OCI-LY3 (cell line): ENCODE results near the gene BANP.
A peak's percentile ranks its signal among the peaks of the same experiment; 100 is the strongest.

Source experiments
- H2AFZ ChIP-seq: fragments of 200-600, 300-600 bp; shearing (Covaris generic); 2 replicates; pipeline ENCODE4 v1.6.0; 2014; ENCODE audit warnings: antibody characterized with exemption, low read depth, low read length
- H3K27ac ChIP-seq: fragments of 200-600, 300-600 bp; sonication (generic); 2 replicates; pipeline ENCODE4 v1.5.1; 2014; ENCODE audit warnings: mild to moderate bottlenecking, low read length, moderate library complexity, mixed read lengths
- H3K27me3 ChIP-seq: fragments of 200-600, 300-600 bp; sonication (generic); 2 replicates; pipeline ENCODE4 v1.6.1; 2014; ENCODE audit warnings: low read depth, low read length, mixed read lengths
- H3K36me3 ChIP-seq: fragments of 200-600, 300-600 bp; sonication (generic); replicated peaks from 2 replicates; pipeline ENCODE3; 2014; ENCODE audit warnings: low read depth, low read length, mixed read lengths
- H3K4me1 ChIP-seq: fragments of 300-600, 200-600 bp; sonication (generic); 2 replicates; pipeline ENCODE4 v1.6.1; 2014; ENCODE audit warnings: low read length, mixed read lengths
- H3K4me2 ChIP-seq: fragments of 200-600, 300-600 bp; sonication (generic); 2 replicates; pipeline ENCODE4 v1.6.1; 2014; ENCODE audit warnings: low read length, mixed read lengths
- H3K4me3 ChIP-seq: fragments of 300-600, 200-600 bp; sonication (generic); 2 replicates; pipeline ENCODE4 v1.5.1; 2014; ENCODE audit warnings: antibody characterized with exemption, mild to moderate bottlenecking, low read length, moderate library complexity
- H3K79me2 ChIP-seq: fragments of 300-600, 200-600 bp; shearing (Covaris generic); 2 replicates; pipeline ENCODE4 v1.6.1; 2014; ENCODE audit warnings: mild to moderate bottlenecking, low read length, mixed read lengths
- H3K9ac ChIP-seq: fragments of 300-600, 200-600 bp; shearing (Covaris generic); 2 replicates; pipeline ENCODE4 v1.6.0; 2014; ENCODE audit warnings: mild to moderate bottlenecking, low read length, moderate library complexity
- H3K9me3 ChIP-seq: fragments of 200-600, 300-600 bp; shearing (Covaris generic); 2 replicates; pipeline ENCODE4 v1.6.1; 2014; ENCODE audit warnings: low read length, mixed read lengths; ENCODE audit not compliant: insufficient read depth
- H4K20me1 ChIP-seq: fragments of 200-600, 300-600 bp; sonication (generic); 2 replicates; pipeline ENCODE4 v1.6.1; 2016; ENCODE audit warnings: low read length, mixed read lengths; ENCODE audit not compliant: insufficient read depth
- CTCF ChIP-seq: fragments of 200-600, 300-600 bp; sonication (generic); IDR thresholded peaks from 2 replicates; pipeline ENCODE4 v1.5.1; 2014; ENCODE audit warnings: antibody characterized with exemption, low read length, low read depth
- EZH2phosphoT487 ChIP-seq: fragments of 200-600 bp; shearing (Covaris generic); IDR thresholded peaks from 2 replicates; pipeline ENCODE4 v1.6.1; 2018; ENCODE audit warnings: antibody characterized with exemption, mixed run types, low read depth

The BANP gene

GRCh38 chr16:87918866-87919680 is 32.2 kb upstream of the BANP start:
- TF ChIP-seq EZH2phosphoT487 (no peak), CTCF (no peak)
- Histone ChIP-seq H3K4me3 (peak overlapping the region; percentile 15; the same call in 1 of the 2 replicates), H3K36me3 (no peaks in the 10 kb centered on the region), H3K27me3 (peaks cover 32% of the 10 kb centered on the region), H3K4me1 (peaks cover 22% of the 10 kb centered on the region), H3K79me2 (no peaks in the 10 kb centered on the region), H3K4me2 (peak overlapping the region; percentile 41), H3K9me3 (no peaks in the 10 kb centered on the region), H2AFZ (no peak overlapping the region), H4K20me1 (no peaks in the 10 kb centered on the region), H3K27ac (no peak overlapping the region), H3K9ac (no peak overlapping the region)

- TF ChIP-seq EZH2phosphoT487 (no peak), CTCF (no peak)
- Histone ChIP-seq H3K27me3 (peaks cover 32% of the 10 kb centered on the region), H3K4me1 (peaks cover 27% of the 10 kb centered on the region), H3K36me3 (no peaks in the 10 kb centered on the region), H3K4me3 (no peak overlapping the region), H3K4me2 (no peak overlapping the region), H4K20me1 (no peaks in the 10 kb centered on the region), H2AFZ (no peak overlapping the region), H3K79me2 (no peaks in the 10 kb centered on the region), H3K27ac (no peak overlapping the region), H3K9ac (no peak overlapping the region), H3K9me3 (no peaks in the 10 kb centered on the region)
Observed at GRCh38 chr16:87919681-87919994, 31.6 kb upstream of the BANP start.

GRCh38 chr16:87921236-87921773 is 29.9 kb upstream of the BANP start:
- no peaks in the 10 kb centered on the region for H3K36me3 ChIP-seq
- H3K79me2 ChIP-seq: no peaks in the 10 kb centered on the region
- no peak overlapping the region for H3K4me3 ChIP-seq
- no peak overlapping the region for H3K27ac ChIP-seq
- H3K9ac ChIP-seq: no peak overlapping the region
- TF ChIP-seq EZH2phosphoT487 (no peak), CTCF (no peak)
- no peak overlapping the region for H3K4me2 ChIP-seq
- H3K27me3 ChIP-seq: peaks cover 32% of the 10 kb centered on the region
- H4K20me1 ChIP-seq: no peaks in the 10 kb centered on the region
- H3K4me1 ChIP-seq: peaks cover 44% of the 10 kb centered on the region
- H2AFZ ChIP-seq: no peak overlapping the region
- H3K9me3 ChIP-seq: no peaks in the 10 kb centered on the region

GRCh38 chr16:87922250-87922871 is 28.9 kb upstream of the BANP start:
- Histone ChIP-seq H3K79me2 (no peaks in the 10 kb centered on the region), H3K4me3 (no peak overlapping the region), H3K36me3 (no peaks in the 10 kb centered on the region), H3K9me3 (no peaks in the 10 kb centered on the region), H3K4me2 (peak overlapping the region; percentile 26), H3K9ac (no peak overlapping the region), H3K4me1 (peaks cover 54% of the 10 kb centered on the region), H2AFZ (no peak overlapping the region), H3K27me3 (peaks cover 40% of the 10 kb centered on the region), H3K27ac (no peak overlapping the region), H4K20me1 (no peaks in the 10 kb centered on the region)
- TF ChIP-seq EZH2phosphoT487: no peak
- TF ChIP-seq CTCF: no peak
